ENCODE data around the gene TROAP.

TROAP gene

GRCh38 chr12:49347311-49348193 lies 24.5 kb downstream of the TROAP start:
- H3K36me3 ChIP-seq (replicated peaks in 1 of 2; ENCODE audit: control insufficient read depth in 2 of 2, insufficient read depth in 2 of 2, low read length in 2 of 2) = no peaks in the 10 kb centered on the region
- no peak overlapping the region for H2BK5ac ChIP-seq (ENCODE audit: low read length)
- peak overlapping the region; percentile 97 for H2AFZ ChIP-seq (ENCODE audit: low read length)
- no peak overlapping the region for H4K8ac ChIP-seq (ENCODE audit: low read depth, low read length)
- H3K14ac ChIP-seq (ENCODE audit: low read length) = no peak overlapping the region
- H3K23ac ChIP-seq (ENCODE audit: low read depth, low read length, poor library complexity) = no peak overlapping the region
- DNase-seq (ENCODE audit: low spot score) = peak; percentile 76
- H3K4me3 ChIP-seq (ENCODE audit: low read length in 2 of 2) = peak overlapping the region; percentile 33 to 47
- H3K27me3 ChIP-seq (ENCODE audit: control insufficient read depth in 3 of 3, insufficient read depth in 3 of 3, low read depth in 1 of 3, low read length in 3 of 3) = peaks cover 15 to 68% (median 64%) of the 10 kb centered on the region in 3 experiments
- no peak overlapping the region for H2AK5ac ChIP-seq (ENCODE audit: low read depth, low read length)
- H3K4ac ChIP-seq (ENCODE audit: low read length) = no peak overlapping the region
- H3K9me3 ChIP-seq (replicated peaks in 1 of 2; ENCODE audit: control insufficient read depth in 2 of 2, insufficient read depth in 1 of 2, low read depth in 1 of 2, low read length in 2 of 2) = peaks cover 0 to 3% of the 10 kb centered on the region in 2 donors
- no CpG with 5 or more reads among the region's 37 CpGs for WGBS, 2 donors (ENCODE audit: extremely low coverage in 2 of 2, insufficient read length in 2 of 2, insufficient replicate concordance in 1 of 2)
- H3K79me1 ChIP-seq (ENCODE audit: low read depth, low read length) = no peaks in the 10 kb centered on the region
- H3K27ac ChIP-seq (replicated peaks; ENCODE audit: low read length) = no peak overlapping the region
- H2BK15ac ChIP-seq (ENCODE audit: low read length) = no peak overlapping the region
- no peak overlapping the region for H4K91ac ChIP-seq (ENCODE audit: low read depth, low read length, poor library complexity)
- H2BK12ac ChIP-seq (ENCODE audit: low read length) = no peak overlapping the region
- H3K18ac ChIP-seq (ENCODE audit: low read length) = peak overlapping the region; percentile 29
- H3K4me2 ChIP-seq (ENCODE audit: insufficient read depth, low read length, poor library complexity, severe bottlenecking) = peak overlapping the region; percentile 76
- H2BK120ac ChIP-seq (ENCODE audit: low read depth, low read length) = no peak overlapping the region
- H3K4me1 ChIP-seq (ENCODE audit: control insufficient read depth in 2 of 2, insufficient read depth in 1 of 2, low read depth in 1 of 2, low read length in 2 of 2) = peaks cover 23 to 33% of the 10 kb centered on the region in 2 donors
- no peak overlapping the region for H3K9ac ChIP-seq (ENCODE audit: low read depth, low read length, poor library complexity)

- Histone ChIP-seq H3K4me2 (ENCODE audit: insufficient read depth, low read length, poor library complexity, severe bottlenecking) (no peak overlapping the region), H3K27ac (replicated peaks; ENCODE audit: low read length) (no peak overlapping the region), H4K91ac (ENCODE audit: low read depth, low read length, poor library complexity) (no peak overlapping the region), H3K4me1 (ENCODE audit: control insufficient read depth in 2 of 2, insufficient read depth in 1 of 2, low read depth in 1 of 2, low read length in 2 of 2) (peaks cover 17 to 24% of the 10 kb centered on the region in 2 donors), H3K14ac (ENCODE audit: low read length) (no peak overlapping the region), H2BK12ac (ENCODE audit: low read length) (no peak overlapping the region), H3K18ac (ENCODE audit: low read length) (peak overlapping the region; percentile 19), H2AK5ac (ENCODE audit: low read depth, low read length) (peak overlapping the region; percentile 64), H2BK15ac (ENCODE audit: low read length) (no peak overlapping the region), H3K36me3 (replicated peaks in 1 of 2; ENCODE audit: control insufficient read depth in 2 of 2, insufficient read depth in 2 of 2, low read length in 2 of 2) (no peaks in the 10 kb centered on the region), H3K4ac (ENCODE audit: low read length) (no peak overlapping the region), H3K23ac (ENCODE audit: low read depth, low read length, poor library complexity) (no peak overlapping the region), H3K79me1 (ENCODE audit: low read depth, low read length) (no peaks in the 10 kb centered on the region), H3K4me3 (ENCODE audit: low read length in 2 of 2) (no peak overlapping the region), H4K8ac (ENCODE audit: low read depth, low read length) (no peak overlapping the region), H3K9me3 (replicated peaks in 1 of 2; ENCODE audit: control insufficient read depth in 2 of 2, insufficient read depth in 1 of 2, low read depth in 1 of 2, low read length in 2 of 2) (no peaks in the 10 kb centered on the region), H2AFZ (ENCODE audit: low read length) (no peak overlapping the region), H3K27me3 (ENCODE audit: control insufficient read depth in 3 of 3, insufficient read depth in 3 of 3, low read depth in 1 of 3, low read length in 3 of 3) (peaks cover 11 to 57% (median 56%) of the 10 kb centered on the region in 3 experiments), H2BK5ac (ENCODE audit: low read length) (no peak overlapping the region), H3K9ac (ENCODE audit: low read depth, low read length, poor library complexity) (peak overlapping the region; percentile 12), H2BK120ac (ENCODE audit: low read depth, low read length) (no peak overlapping the region)
- WGBS, 2 donors (ENCODE audit: extremely low coverage in 2 of 2, insufficient read length in 2 of 2, insufficient replicate concordance in 1 of 2) = no CpG with 5 or more reads among the region's 5 CpGs
- DNase-seq (ENCODE audit: low spot score) = no peak
Observed at GRCh38 chr12:49348781-49349180, 25.7 kb downstream of the TROAP start.

GRCh38 chr12:49349266-49349665 lies 26.2 kb downstream of the TROAP start:
- H2BK5ac ChIP-seq (ENCODE audit: low read length) = no peak overlapping the region
- no CpG with 5 or more reads among the region's 11 CpGs for WGBS, 2 donors (ENCODE audit: extremely low coverage in 2 of 2, insufficient read length in 2 of 2, insufficient replicate concordance in 1 of 2)
- H3K9me3 ChIP-seq (replicated peaks in 1 of 2; ENCODE audit: control insufficient read depth in 2 of 2, insufficient read depth in 1 of 2, low read depth in 1 of 2, low read length in 2 of 2) = no peaks in the 10 kb centered on the region
- H3K18ac ChIP-seq (ENCODE audit: low read length) = no peak overlapping the region
- H2BK15ac ChIP-seq (ENCODE audit: low read length) = no peak overlapping the region
- no peak overlapping the region for H2AFZ ChIP-seq (ENCODE audit: low read length)
- H3K14ac ChIP-seq (ENCODE audit: low read length) = no peak overlapping the region
- no peak overlapping the region for H2BK12ac ChIP-seq (ENCODE audit: low read length)
- H3K4me2 ChIP-seq (ENCODE audit: insufficient read depth, low read length, poor library complexity, severe bottlenecking) = no peak overlapping the region
- peak overlapping the region; percentile 48 for H3K23ac ChIP-seq (ENCODE audit: low read depth, low read length, poor library complexity)
- H3K27me3 ChIP-seq (ENCODE audit: control insufficient read depth in 3 of 3, insufficient read depth in 3 of 3, low read depth in 1 of 3, low read length in 3 of 3) = peaks cover 11 to 52% (median 51%) of the 10 kb centered on the region in 3 experiments
- H3K9ac ChIP-seq (ENCODE audit: low read depth, low read length, poor library complexity) = peak overlapping the region; percentile 34
- no peak overlapping the region for H3K4ac ChIP-seq (ENCODE audit: low read length)
- no peak overlapping the region for H4K91ac ChIP-seq (ENCODE audit: low read depth, low read length, poor library complexity)
- H3K79me1 ChIP-seq (ENCODE audit: low read depth, low read length) = no peaks in the 10 kb centered on the region
- H2BK120ac ChIP-seq (ENCODE audit: low read depth, low read length) = no peak overlapping the region
- H3K4me1 ChIP-seq (ENCODE audit: control insufficient read depth in 2 of 2, insufficient read depth in 1 of 2, low read depth in 1 of 2, low read length in 2 of 2) = peaks cover 17 to 24% of the 10 kb centered on the region in 2 donors
- DNase-seq (ENCODE audit: low spot score) = no peak
- no peaks in the 10 kb centered on the region for H3K36me3 ChIP-seq (replicated peaks in 1 of 2; ENCODE audit: control insufficient read depth in 2 of 2, insufficient read depth in 2 of 2, low read length in 2 of 2)
- H4K8ac ChIP-seq (ENCODE audit: low read depth, low read length) = no peak overlapping the region
- H3K4me3 ChIP-seq (ENCODE audit: low read length in 2 of 2) = no peak overlapping the region
- no peak overlapping the region for H2AK5ac ChIP-seq (ENCODE audit: low read depth, low read length)
- H3K27ac ChIP-seq (replicated peaks; ENCODE audit: low read length) = no peak overlapping the region

GRCh38 chr12:49352351-49352750 lies 29.3 kb downstream of the TROAP start:
- H4K91ac ChIP-seq (ENCODE audit: low read depth, low read length, poor library complexity) = no peak overlapping the region
- no peak overlapping the region for H2AFZ ChIP-seq (ENCODE audit: low read length)
- H3K23ac ChIP-seq (ENCODE audit: low read depth, low read length, poor library complexity) = no peak overlapping the region
- H3K4me2 ChIP-seq (ENCODE audit: insufficient read depth, low read length, poor library complexity, severe bottlenecking) = no peak overlapping the region
- H3K4ac ChIP-seq (ENCODE audit: low read length) = no peak overlapping the region
- no peak overlapping the region for H2BK5ac ChIP-seq (ENCODE audit: low read length)
- no peaks in the 10 kb centered on the region for H3K9me3 ChIP-seq (replicated peaks in 1 of 2; ENCODE audit: control insufficient read depth in 2 of 2, insufficient read depth in 1 of 2, low read depth in 1 of 2, low read length in 2 of 2)
- H3K79me1 ChIP-seq (ENCODE audit: low read depth, low read length) = no peaks in the 10 kb centered on the region
- no peak overlapping the region for H3K18ac ChIP-seq (ENCODE audit: low read length)
- no peak overlapping the region for H2AK5ac ChIP-seq (ENCODE audit: low read depth, low read length)
- H3K9ac ChIP-seq (ENCODE audit: low read depth, low read length, poor library complexity) = no peak overlapping the region
- H2BK15ac ChIP-seq (ENCODE audit: low read length) = no peak overlapping the region
- H2BK120ac ChIP-seq (ENCODE audit: low read depth, low read length) = no peak overlapping the region
- no peak overlapping the region for H3K27ac ChIP-seq (replicated peaks; ENCODE audit: low read length)
- H4K8ac ChIP-seq (ENCODE audit: low read depth, low read length) = no peak overlapping the region
- no peak overlapping the region for H3K14ac ChIP-seq (ENCODE audit: low read length)
- no peaks in the 10 kb centered on the region for H3K36me3 ChIP-seq (replicated peaks in 1 of 2; ENCODE audit: control insufficient read depth in 2 of 2, insufficient read depth in 2 of 2, low read length in 2 of 2)
- peaks cover 5 to 6% of the 10 kb centered on the region in 2 donors for H3K4me1 ChIP-seq (ENCODE audit: control insufficient read depth in 2 of 2, insufficient read depth in 1 of 2, low read depth in 1 of 2, low read length in 2 of 2)
- H3K27me3 ChIP-seq (ENCODE audit: control insufficient read depth in 3 of 3, insufficient read depth in 3 of 3, low read depth in 1 of 3, low read length in 3 of 3) = peaks cover 0 to 22% (median 21%) of the 10 kb centered on the region in 3 experiments
- WGBS, 2 donors (ENCODE audit: extremely low coverage in 2 of 2, insufficient read length in 2 of 2, insufficient replicate concordance in 1 of 2) = no CpG with 5 or more reads among the region's 2 CpGs
- H3K4me3 ChIP-seq (ENCODE audit: low read length in 2 of 2) = no peak overlapping the region
- H2BK12ac ChIP-seq (ENCODE audit: low read length) = no peak overlapping the region
- DNase-seq (ENCODE audit: low spot score) = no peak

Measured in neuronal stem cell (in vitro differentiated cells).